PC-3 (cell line): ENCODE data around the gene GSK3B. TPM values are rescaled to one million over a fixed set of nuclear protein-coding genes. Genes with fewer than 3 reads are reported as not detected.

Source experiments
- ATAC-seq: fragments of 200-7000 bp; cut with Tn5 transposase; 2 replicates; pipeline ENCODE4 v1.9.1; 2020; ENCODE audit warnings: mild to moderate bottlenecking, moderate library complexity
- BruUV-seq: library from RNA; stranded (reverse); fragments of 400-500 nt; replicated peaks from 2 replicates; lab custom pipeline; 2021; lab: Mats Ljungman, UMichigan
- CTCF ChIA-PET: fragments of 300-600 bp; sonication (Branson Sonifier 250); formaldehyde crosslinking; loops from one replicate; lab custom pipeline; 2022; ENCODE audit warnings: antibody characterized with exemption; lab: Charles Lee
- POLR2A ChIA-PET: fragments of 300-600 bp; sonication (Branson Sonifier 250); formaldehyde crosslinking; loops from one replicate; lab custom pipeline; 2022; ENCODE audit warnings: antibody characterized with exemption; ENCODE audit not compliant: unreplicated experiment; lab: Charles Lee
- DNase-seq: peaks from one replicate; pipeline ENCODE4 v3.0.0-alpha.2; 2015
- H2AFZ ChIP-seq: fragments of 300-600 bp; sonication (generic); 2 replicates; pipeline ENCODE4 v1.6.0; 2016; ENCODE audit warnings: antibody characterized with exemption, low read length
- H3F3A ChIP-seq: fragments of 300-600 bp; sonication (generic); one replicate; pipeline ENCODE4 v1.6.0; 2017; ENCODE audit warnings: antibody characterized with exemption, low read length, control low read depth, mild to moderate bottlenecking; ENCODE audit not compliant: unreplicated experiment
- H3K27ac ChIP-seq: fragments of 300-600 bp; sonication (generic); 2 replicates; pipeline ENCODE4 v1.5.1; 2016; ENCODE audit warnings: mild to moderate bottlenecking, low read length
- H3K27me3 ChIP-seq: fragments of 300-600 bp; sonication (generic); 2 replicates; pipeline ENCODE4 v1.6.1; 2016; ENCODE audit warnings: low read length, mixed read lengths
- H3K36me3 ChIP-seq: fragments of 300-600 bp; sonication (generic); 2 replicates; pipeline ENCODE4 v1.6.1; 2016; ENCODE audit warnings: low read depth, mixed run types, low read length, mixed read lengths
- H3K4me1 ChIP-seq: fragments of 300-600 bp; sonication (generic); 2 replicates; pipeline ENCODE4 v1.5.1; 2016; ENCODE audit warnings: low read length; ENCODE audit not compliant: insufficient read depth
- H3K4me2 ChIP-seq: fragments of 300-600 bp; sonication (generic); 2 replicates; pipeline ENCODE4 v1.6.0; 2016; ENCODE audit warnings: low read length
- H3K4me3 ChIP-seq: fragments of 300-600 bp; sonication (generic); 2 replicates; pipeline ENCODE4 v1.5.1; 2016; ENCODE audit warnings: mild to moderate bottlenecking, low read length, mixed read lengths
- H3K79me2 ChIP-seq: fragments of 300-600 bp; sonication (generic); 2 replicates; pipeline ENCODE4 v1.6.1; 2017; ENCODE audit warnings: low read length, mixed read lengths
- H3K9ac ChIP-seq: fragments of 300-600 bp; sonication (generic); 2 replicates; pipeline ENCODE4 v1.6.0; 2016; ENCODE audit warnings: mild to moderate bottlenecking, low read length
- H3K9me2 ChIP-seq: fragments of 300-600 bp; sonication (generic); replicated peaks from 2 replicates; pipeline ENCODE4 v1.6.1; 2016; ENCODE audit warnings: mixed run types, low read length, mixed read lengths
- H3K9me3 ChIP-seq: fragments of 300-600 bp; sonication (generic); 2 replicates; pipeline ENCODE4 v1.6.1; 2016; ENCODE audit warnings: low read length, mixed read lengths
- H4K20me1 ChIP-seq: fragments of 300-600 bp; sonication (generic); 2 replicates; pipeline ENCODE4 v1.6.1; 2016; ENCODE audit warnings: low read length, mixed read lengths
- CTCF ChIP-seq: fragments of 300-600 bp; sonication (generic); conservative IDR thresholded peaks from 2 replicates; pipeline ENCODE4 v1.5.1; 2017; ENCODE audit warnings: antibody characterized with exemption, low read depth, mild to moderate bottlenecking, low read length
- EZH2 ChIP-seq: fragments of 300-600 bp; sonication (generic); IDR thresholded peaks from one replicate; pipeline ENCODE4 v1.6.1; 2017; ENCODE audit warnings: antibody characterized with exemption, mild to moderate bottlenecking, low read length; ENCODE audit not compliant: unreplicated experiment
- EZH2phosphoT487 ChIP-seq: fragments of 300-600 bp; sonication (generic); IDR thresholded peaks from 2 replicates; pipeline ENCODE4 v1.6.1; 2018; ENCODE audit warnings: mild to moderate bottlenecking, antibody characterized with exemption, low read length, borderline replicate concordance
- intact Hi-C: fragments of 100-400 bp; cut with micrococcal nuclease; formaldehyde crosslinking; loops from 2 replicates; pipeline ENCODE4 v1.9.0; 2023
- total RNA-seq: library from RNA; depleted of rRNA; stranded (reverse); fragments of >200 nt; gene quantifications from 2 replicates; pipeline ENCODE4 v1.2.3, GENCODE V29; 2014

The GSK3B gene
- total RNA-seq, 1 experiment from 2014 or later: 55.8 TPM

- H3F3A ChIP-seq: no peaks in the 10 kb centered on the region
- ChIA-PET POLR2A (interaction anchor here (0.6 kb wide), 1 partner anchor 364 kb away, joined by 4 read pairs; no protein-coding TSS in a partner anchor), CTCF (no interaction called here)
- H2AFZ ChIP-seq: no peak overlapping the region
- no peak overlapping the region for H3K4me2 ChIP-seq
- H3K79me2 ChIP-seq: no peaks in the 10 kb centered on the region
- no TSS peak for BruUV-seq
- H3K9ac ChIP-seq: no peak overlapping the region
- H4K20me1 ChIP-seq: no peaks in the 10 kb centered on the region
- H3K4me1 ChIP-seq: peaks cover 5% of the 10 kb centered on the region
- no peak for ATAC-seq
- TF ChIP-seq CTCF: no peak
- no peak for TF ChIP-seq EZH2
- no peak for TF ChIP-seq EZH2phosphoT487
- no peak for DNase-seq
- intact Hi-C loops: no loop called here
- no peak overlapping the region for H3K4me3 ChIP-seq
- no peak overlapping the region for H3K27ac ChIP-seq
- no peaks in the 10 kb centered on the region for H3K36me3 ChIP-seq
- no peaks in the 10 kb centered on the region for H3K27me3 ChIP-seq
- H3K9me3 ChIP-seq: no peaks in the 10 kb centered on the region
- H3K9me2 ChIP-seq: no peaks in the 10 kb centered on the region
Observed at GRCh38 chr3:119790369-119790768, 303.9 kb downstream of the GSK3B start.

GRCh38 chr3:119786409-119786808, 307.8 kb downstream of the GSK3B start:
- H3K4me1 ChIP-seq: no peaks in the 10 kb centered on the region
- DNase-seq (no peak), ATAC-seq (no peak)
- ChIA-PET POLR2A (no interaction called here), CTCF (interaction anchor here (0.6 kb wide), 1 partner anchor 1025 kb away, joined by 3 read pairs; no protein-coding TSS in a partner anchor)
- H3K36me3 ChIP-seq: no peaks in the 10 kb centered on the region
- H3K9ac ChIP-seq: no peak overlapping the region
- no peaks in the 10 kb centered on the region for H3K79me2 ChIP-seq
- intact Hi-C loops: no loop called here
- TF ChIP-seq EZH2: no peak
- no peak for TF ChIP-seq EZH2phosphoT487
- TF ChIP-seq CTCF: no peak
- no peak overlapping the region for H3K4me2 ChIP-seq
- H4K20me1 ChIP-seq: no peaks in the 10 kb centered on the region
- H3K27ac ChIP-seq: no peak overlapping the region
- no peaks in the 10 kb centered on the region for H3F3A ChIP-seq
- BruUV-seq: no TSS peak
- no peaks in the 10 kb centered on the region for H3K9me3 ChIP-seq
- H3K9me2 ChIP-seq: no peaks in the 10 kb centered on the region
- no peaks in the 10 kb centered on the region for H3K27me3 ChIP-seq
- H3K4me3 ChIP-seq: no peak overlapping the region
- no peak overlapping the region for H2AFZ ChIP-seq

GRCh38 chr3:119783883-119784282, 310.4 kb downstream of the GSK3B start:
- no peak for TF ChIP-seq EZH2
- no peak for TF ChIP-seq CTCF
- no peak for TF ChIP-seq EZH2phosphoT487
- CTCF ChIA-PET: no interaction called here
- BruUV-seq: no TSS peak
- DNase-seq (no peak), ATAC-seq (no peak)
- Histone ChIP-seq H3K27me3 (no peaks in the 10 kb centered on the region), H3K4me2 (no peak overlapping the region), H3K9me3 (no peaks in the 10 kb centered on the region), H4K20me1 (no peaks in the 10 kb centered on the region), H3K4me3 (no peak overlapping the region), H3F3A (no peaks in the 10 kb centered on the region), H3K27ac (no peak overlapping the region), H3K36me3 (no peaks in the 10 kb centered on the region), H3K4me1 (no peaks in the 10 kb centered on the region), H3K79me2 (no peaks in the 10 kb centered on the region), H3K9ac (no peak overlapping the region), H3K9me2 (no peaks in the 10 kb centered on the region), H2AFZ (no peak overlapping the region)
- intact Hi-C loops: no loop called here
- POLR2A ChIA-PET: no interaction called here
